Mesodermal cell (in vitro differentiated cells): ENCODE data around the gene STRN.

Experiments
- H3K27ac ChIP-seq: 2 replicates; pipeline ENCODE4 v1.7.0; 2013; ENCODE audit warnings: mild to moderate bottlenecking, low read depth, low read length, moderate library complexity; ENCODE audit not compliant: severe bottlenecking
- H3K36me3 ChIP-seq: 2 replicates; pipeline ENCODE4 v1.7.1; 2013; ENCODE audit warnings: mild to moderate bottlenecking, low read length, moderate library complexity; ENCODE audit not compliant: control insufficient read depth, insufficient read depth
- H3K4me1 ChIP-seq: one replicate; pipeline ENCODE4 v1.7.1; 2013; ENCODE audit warnings: mild to moderate bottlenecking, low read length; ENCODE audit not compliant: insufficient read depth, control insufficient read depth, poor library complexity, severe bottlenecking
- H3K4me3 ChIP-seq: 2 replicates; pipeline ENCODE4 v1.7.0; 2013; ENCODE audit warnings: low read length, control low read depth, mild to moderate bottlenecking; ENCODE audit not compliant: insufficient read depth, poor library complexity, severe bottlenecking; ENCODE audit errors: extremely low read depth
- H3K9me3 ChIP-seq: 2 replicates; pipeline ENCODE4 v1.7.1; 2013; ENCODE audit warnings: mild to moderate bottlenecking, low read length, moderate library complexity; ENCODE audit not compliant: control insufficient read depth
- WGBS, 2 experiments: methylation state at CpG; one replicate each; pipeline ENCODE4 v1.1.5; 2013; ENCODE audit warnings: missing lambda C conversion rate in 2 of 2; ENCODE audit not compliant: insufficient coverage in 2 of 2; 5-methylcytosine and 5-hydroxymethylcytosine counted together

Gene STRN

DNA sequence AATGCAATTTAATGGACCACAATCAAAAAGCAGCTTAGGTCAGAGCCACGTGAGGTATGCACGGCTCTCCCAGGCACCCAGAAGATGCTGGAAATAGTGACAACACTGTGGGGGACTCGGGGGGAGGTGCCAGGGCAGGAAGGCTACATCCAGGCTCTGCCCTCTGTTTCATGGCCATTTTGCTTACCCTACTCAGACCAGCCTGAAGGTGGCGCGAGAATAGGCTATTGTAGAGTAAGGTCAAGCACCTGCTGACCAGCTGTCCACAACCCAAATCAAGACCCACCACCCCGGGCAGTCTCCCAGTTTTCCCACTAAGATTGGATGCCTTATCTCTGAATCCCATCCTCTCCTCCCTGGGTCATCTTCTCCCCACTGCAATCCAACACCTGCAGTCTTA, 154.1 kb downstream of the STRN start:
- Histone ChIP-seq H3K36me3 (no peaks in the 10 kb centered on the region), H3K4me1 (no peaks in the 10 kb centered on the region), H3K4me3 (no peak overlapping the region), H3K27ac (no peak overlapping the region), H3K9me3 (no peaks in the 10 kb centered on the region)
- 51 to 61% methylated on average over 6 of the region's 6 CpGs for WGBS, 2 experiments

DNA sequence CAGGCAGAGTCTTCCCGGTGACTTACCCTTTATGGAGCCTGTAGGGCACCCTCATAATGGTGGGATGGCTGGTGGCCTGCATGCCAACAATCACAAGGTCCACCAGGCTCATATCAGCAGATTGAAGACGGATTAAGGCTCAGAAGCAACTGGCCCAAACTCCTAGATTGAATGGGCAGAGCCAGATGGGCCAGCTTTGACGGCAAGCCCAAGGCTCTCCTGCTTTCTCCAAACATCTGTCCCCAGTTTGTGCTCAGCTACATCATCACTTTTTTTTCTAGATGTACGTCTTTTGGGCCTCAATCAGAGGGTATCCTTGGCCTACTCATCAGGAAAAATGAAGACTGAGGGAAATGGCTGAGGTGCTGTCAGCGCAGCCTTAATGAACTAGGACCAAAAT, 155.3 kb downstream of the STRN start:
- WGBS, 2 experiments: 87 to 100% methylated on average over 4 to 5 of the region's 5 CpGs
- H3K36me3 ChIP-seq: no peaks in the 10 kb centered on the region
- no peaks in the 10 kb centered on the region for H3K9me3 ChIP-seq
- H3K4me3 ChIP-seq: no peak overlapping the region
- H3K4me1 ChIP-seq: no peaks in the 10 kb centered on the region
- no peak overlapping the region for H3K27ac ChIP-seq

DNA sequence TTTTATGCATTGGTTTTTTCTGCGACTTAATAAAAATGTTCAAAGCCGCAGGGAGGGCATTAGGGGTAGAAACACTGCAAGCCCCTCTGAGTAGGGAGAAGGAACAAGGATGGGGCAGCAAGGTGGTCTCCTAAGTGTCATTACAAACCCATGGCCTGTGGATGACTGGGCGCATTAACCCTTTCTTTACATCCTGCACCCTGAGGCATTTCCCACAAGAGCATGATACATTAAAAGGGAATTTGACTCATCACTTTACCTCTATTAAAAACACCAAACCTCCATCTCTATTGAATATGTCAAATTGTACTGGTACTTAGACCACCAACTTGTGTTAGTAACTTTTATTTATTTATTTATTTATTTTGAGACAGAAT, 157.3 kb downstream of the STRN start:
- Histone ChIP-seq H3K36me3 (no peaks in the 10 kb centered on the region), H3K9me3 (no peaks in the 10 kb centered on the region), H3K4me1 (no peaks in the 10 kb centered on the region), H3K27ac (no peak overlapping the region), H3K4me3 (no peak overlapping the region)
- WGBS, 2 experiments: 95 to 96% methylated on average over 3 of the region's 3 CpGs

DNA sequence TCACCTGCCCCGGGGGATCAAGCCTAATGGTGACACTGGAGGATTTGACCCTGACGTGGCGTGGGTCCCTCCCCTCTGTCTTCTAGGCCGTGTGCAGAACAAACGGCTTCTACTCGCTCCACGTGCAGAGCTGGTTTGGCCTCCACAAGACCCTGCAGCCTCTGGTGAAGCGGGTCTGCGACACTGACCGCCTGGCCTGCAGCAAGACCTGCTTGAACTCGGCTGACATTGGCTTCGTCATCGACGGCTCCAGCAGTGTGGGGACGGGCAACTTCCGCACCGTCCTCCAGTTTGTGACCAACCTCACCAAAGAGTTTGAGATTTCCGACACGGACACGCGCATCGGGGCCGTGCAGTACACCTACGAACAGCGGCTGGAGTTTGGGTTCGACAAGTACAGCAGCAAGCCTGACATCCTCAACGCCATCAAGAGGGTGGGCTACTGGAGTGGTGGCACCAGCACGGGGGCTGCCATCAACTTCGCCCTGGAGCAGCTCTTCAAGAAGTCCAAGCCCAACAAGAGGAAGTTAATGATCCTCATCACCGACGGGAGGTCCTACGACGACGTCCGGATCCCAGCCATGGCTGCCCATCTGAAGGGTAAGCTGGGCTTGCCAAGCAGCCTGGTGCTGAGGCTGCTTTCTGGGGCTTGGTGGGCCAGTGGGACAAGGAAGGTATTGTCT, 157.8 kb downstream of the STRN start:
- Histone ChIP-seq H3K9me3 (no peaks in the 10 kb centered on the region), H3K36me3 (no peaks in the 10 kb centered on the region), H3K27ac (no peak overlapping the region), H3K4me3 (no peak overlapping the region), H3K4me1 (no peaks in the 10 kb centered on the region)
- WGBS, 2 experiments: 95 to 96% methylated on average over 35 of the region's 35 CpGs

DNA sequence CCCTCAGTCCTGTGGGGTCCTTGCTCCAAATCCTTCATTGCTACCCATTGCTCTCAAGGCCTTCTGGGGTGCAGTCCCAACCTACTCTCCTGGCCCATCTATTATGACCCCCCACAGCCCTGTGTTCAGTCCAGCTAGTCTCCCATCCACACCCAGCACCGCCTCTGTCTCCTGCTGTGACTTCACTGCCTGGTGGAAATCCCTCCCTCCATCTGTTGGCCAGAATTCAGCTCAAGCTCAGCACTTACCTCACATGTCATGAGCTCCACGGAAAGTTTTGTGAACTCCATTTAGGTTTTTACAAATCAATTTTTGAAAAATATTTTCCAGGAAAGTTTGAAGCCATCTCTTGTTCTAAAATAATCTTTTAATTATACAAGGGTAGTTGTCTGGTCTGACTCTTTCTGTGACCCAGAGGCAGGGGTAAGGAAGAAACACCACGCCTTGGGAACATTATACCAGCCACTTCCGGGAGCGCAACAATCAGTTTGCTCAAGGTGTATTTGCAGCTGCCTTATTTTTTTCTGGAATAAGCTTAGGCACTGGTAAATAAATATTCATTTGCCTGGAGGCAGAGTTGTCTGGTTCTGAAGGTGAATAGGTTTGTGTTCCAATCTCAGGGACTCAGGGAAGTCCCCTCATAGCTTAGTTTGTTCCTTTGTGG, 159.0 kb downstream of the STRN start:
- Histone ChIP-seq H3K4me1 (no peaks in the 10 kb centered on the region), H3K27ac (no peak overlapping the region), H3K4me3 (no peak overlapping the region), H3K9me3 (peaks cover 8% of the 10 kb centered on the region), H3K36me3 (no peaks in the 10 kb centered on the region)
- WGBS, 2 experiments: 85 to 91% methylated on average over 3 to 4 of the region's 5 CpGs

DNA sequence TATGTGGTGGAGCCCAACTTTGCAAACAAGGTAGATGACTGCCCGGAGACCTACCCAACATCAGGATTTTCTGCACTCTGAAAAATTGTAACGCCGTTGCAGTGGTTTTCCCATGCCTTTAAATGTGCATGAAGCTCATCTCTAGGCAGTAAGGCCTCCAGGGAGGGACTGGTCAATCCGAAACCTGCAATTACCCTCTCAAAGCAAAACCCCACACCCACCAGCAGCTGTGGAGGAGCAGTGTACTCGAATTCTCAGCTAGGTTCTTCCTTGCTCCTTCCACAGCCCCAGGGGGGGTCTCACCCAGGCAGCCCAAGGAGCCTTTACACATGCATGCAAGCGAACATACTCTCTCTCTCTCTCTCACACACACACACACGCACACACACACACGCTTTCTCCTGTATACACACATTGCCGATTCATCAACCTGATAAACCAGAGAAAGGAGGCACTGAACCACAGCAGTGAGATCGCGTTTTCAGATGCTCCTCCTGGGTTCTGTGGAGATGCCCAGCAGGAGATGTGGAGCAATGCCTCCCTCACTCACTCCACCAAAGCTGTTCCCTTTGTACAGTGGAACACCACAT, 160.6 kb downstream of the STRN start:
- 87 to 93% methylated on average over 10 to 11 of the region's 11 CpGs for WGBS, 2 experiments
- Histone ChIP-seq H3K4me1 (no peaks in the 10 kb centered on the region), H3K9me3 (peaks cover 8% of the 10 kb centered on the region), H3K36me3 (no peaks in the 10 kb centered on the region), H3K27ac (no peak overlapping the region), H3K4me3 (no peak overlapping the region)

DNA sequence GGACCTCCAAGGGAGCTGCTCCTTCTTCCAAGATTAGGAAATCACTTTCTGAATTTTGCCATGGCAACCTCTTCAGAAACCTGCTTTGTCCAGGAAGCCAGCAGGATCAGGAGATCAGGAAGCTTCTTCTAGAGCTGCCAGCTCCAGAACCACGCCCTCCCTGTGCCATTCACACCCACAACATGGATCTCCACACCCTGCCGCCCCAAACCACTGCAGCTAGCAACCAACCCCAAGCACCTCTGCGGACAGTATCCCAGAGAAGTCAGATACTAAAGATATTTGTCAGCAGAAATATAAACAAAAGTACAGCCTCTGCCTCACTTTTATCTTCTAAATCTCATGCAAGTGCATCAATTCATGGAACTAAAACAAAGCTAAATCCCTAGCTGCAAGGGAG, 163.4 kb downstream of the STRN start:
- peaks cover 8% of the 10 kb centered on the region for H3K9me3 ChIP-seq
- H3K4me1 ChIP-seq: no peaks in the 10 kb centered on the region
- H3K4me3 ChIP-seq: no peak overlapping the region
- H3K36me3 ChIP-seq: no peaks in the 10 kb centered on the region
- 90 to 100% methylated on average over 1 to 2 of the region's 3 CpGs for WGBS, 2 experiments
- no peak overlapping the region for H3K27ac ChIP-seq

DNA sequence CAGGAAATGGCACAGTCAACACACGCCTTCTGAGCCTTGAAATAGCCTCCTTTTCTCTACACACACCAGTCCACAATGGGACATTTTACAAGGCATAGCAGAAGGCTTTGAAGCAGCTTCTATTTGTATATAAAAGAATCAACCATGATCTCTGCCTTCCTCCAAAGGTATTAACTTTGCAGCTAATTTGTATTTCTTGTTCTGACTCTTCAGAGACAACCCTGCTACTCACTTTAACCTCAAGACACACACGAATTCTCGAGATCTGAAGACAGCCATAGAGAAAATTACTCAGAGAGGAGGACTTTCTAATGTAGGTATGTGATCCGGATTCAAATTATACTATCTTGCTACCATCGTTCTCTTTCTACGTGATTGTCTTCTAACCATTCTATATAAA, 165.2 kb downstream of the STRN start:
- Histone ChIP-seq H3K36me3 (no peaks in the 10 kb centered on the region), H3K4me3 (no peak overlapping the region), H3K9me3 (peaks cover 8% of the 10 kb centered on the region), H3K4me1 (peaks cover 8% of the 10 kb centered on the region), H3K27ac (no peak overlapping the region)
- WGBS, 2 experiments: 83 to 100% methylated on average over 1 of the region's 6 CpGs

DNA sequence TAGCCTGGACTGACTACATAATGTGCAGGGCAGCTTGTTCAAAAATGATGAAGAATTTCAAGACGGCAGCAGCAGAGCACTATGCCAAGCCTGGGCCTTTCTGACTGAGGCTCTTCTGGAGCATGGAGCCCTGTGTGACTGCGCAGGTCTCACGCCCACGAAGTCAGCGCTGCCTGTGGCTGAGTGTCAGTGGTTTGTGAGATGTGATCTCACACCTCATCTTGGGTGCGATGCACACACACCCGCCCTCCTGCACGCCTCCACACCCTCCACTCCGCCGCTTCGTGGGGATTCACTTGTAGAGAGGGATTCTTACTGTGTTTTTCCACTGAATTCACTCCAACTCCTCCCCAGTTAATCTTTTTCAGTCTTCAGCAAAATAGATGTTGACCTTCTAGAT, 166.0 kb downstream of the STRN start:
- Histone ChIP-seq H3K4me1 (peaks cover 8% of the 10 kb centered on the region), H3K36me3 (no peaks in the 10 kb centered on the region)
- WGBS, 2 experiments: 97% methylated on average over 5 of the region's 11 CpGs; no CpG with 5 or more reads in 1 of the 2 experiments

DNA sequence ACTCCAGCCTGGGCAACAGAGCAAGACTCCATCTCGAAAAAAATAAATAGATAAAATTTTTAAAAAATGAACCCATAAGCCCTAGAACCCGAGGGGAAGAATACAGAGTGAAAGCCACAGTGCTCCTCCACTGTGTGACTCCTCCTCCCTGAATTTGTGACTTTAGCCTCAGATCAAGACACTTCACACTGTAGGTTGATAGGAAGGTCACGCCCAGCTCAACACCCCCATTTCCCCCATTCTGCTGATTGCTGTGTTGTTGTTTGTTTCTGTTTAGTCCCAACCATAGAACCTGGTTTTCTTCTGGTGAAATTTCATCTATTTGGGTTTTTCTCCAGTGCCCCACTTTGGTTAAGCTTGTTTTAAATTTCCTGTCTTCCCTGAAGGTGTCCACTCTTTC, 167.6 kb downstream of the STRN start:
- H3K4me3 ChIP-seq: no peak overlapping the region
- H3K4me1 ChIP-seq: peaks cover 8% of the 10 kb centered on the region
- peaks cover 8% of the 10 kb centered on the region for H3K9me3 ChIP-seq
- H3K36me3 ChIP-seq: no peaks in the 10 kb centered on the region
- 80 to 100% methylated on average over 1 of the region's 3 CpGs for WGBS, 2 experiments
- no peak overlapping the region for H3K27ac ChIP-seq

More for the DNA sequence above, 166.0 kb downstream of the STRN start:
- Histone ChIP-seq H3K27ac (no peak overlapping the region), H3K4me3 (no peak overlapping the region), H3K9me3 (peaks cover 8% of the 10 kb centered on the region)
